ENCODE measurements around the gene HOXD8.

The HOXD8 gene

GRCh38 chr2:176117162-176117822 is 12.2 kb upstream of the HOXD8 start:
- no peak for DNase-seq (ENCODE audit: low spot score)

GRCh38 chr2:176117823-176118371 is 11.6 kb upstream of the HOXD8 start:
- no peak for DNase-seq (ENCODE audit: low spot score)

GRCh38 chr2:176118601-176119339 is 10.7 kb upstream of the HOXD8 start:
- DNase-seq (ENCODE audit: low spot score): peak; percentile 18

- DNase-seq (ENCODE audit: low spot score): no peak
Measured at GRCh38 chr2:176120364-176121189, 8.9 kb upstream of the HOXD8 start.

- DNase-seq (ENCODE audit: low spot score): no peak
Measured at GRCh38 chr2:176121190-176122051, 8.1 kb upstream of the HOXD8 start.

- no peak for DNase-seq (ENCODE audit: low spot score)
Measured at GRCh38 chr2:176122052-176122682, 7.3 kb upstream of the HOXD8 start.

GRCh38 chr2:176122683-176123410 is 6.7 kb upstream of the HOXD8 start, which contains the start of gene HOXD9:
Gene HOXD9, plus strand, starts transcription at chr2:176122719. Its CDS starts 50 bp downstream, at chr2:176122769.
- no peak for DNase-seq (ENCODE audit: low spot score)

GRCh38 chr2:176123411-176124109 is 5.9 kb upstream of the HOXD8 start:
- no peak for DNase-seq (ENCODE audit: low spot score)

- DNase-seq (ENCODE audit: low spot score): no peak
Measured at GRCh38 chr2:176124110-176124946, 5.2 kb upstream of the HOXD8 start.

- no peak for DNase-seq (ENCODE audit: low spot score)
Measured at GRCh38 chr2:176124947-176125771, 4.3 kb upstream of the HOXD8 start.

GRCh38 chr2:176125772-176126054 is 3.8 kb upstream of the HOXD8 start:
- no peak for DNase-seq (ENCODE audit: low spot score)

- DNase-seq (ENCODE audit: low spot score): peak; percentile 57
Measured at GRCh38 chr2:176126929-176127773, 2.4 kb upstream of the HOXD8 start.

- no peak for DNase-seq (ENCODE audit: low spot score)
Measured at GRCh38 chr2:176127774-176128072, 1.8 kb upstream of the HOXD8 start.

GRCh38 chr2:176128172-176128981 is 1.1 kb upstream of the HOXD8 start:
- DNase-seq (ENCODE audit: low spot score): no peak

GRCh38 chr2:176129813-176130146 is 275 bp downstream of the HOXD8 start:
- DNase-seq (ENCODE audit: low spot score): no peak

- DNase-seq (ENCODE audit: low spot score): no peak
Measured at GRCh38 chr2:176130147-176130956, 847 bp downstream of the HOXD8 start.

Measured in hematopoietic multipotent progenitor cell treated with erythropoietin and hydrocortisone succinate and interleukin-3 and kit ligand, for 17 days (in vitro differentiated cells).